NCI-H446 (cell line): ENCODE results near the gene ADAM15.

Experiments
- DNase-seq, 2 experiments: peaks; one replicate each; lab custom pipeline; 2025; lab: John Stamatoyannopoulos, UW

ADAM15 gene

GRCh38 chr1:155012776-155013602 lies 38.1 kb upstream of the ADAM15 start:
- DNase-seq, result no peak

DNA sequence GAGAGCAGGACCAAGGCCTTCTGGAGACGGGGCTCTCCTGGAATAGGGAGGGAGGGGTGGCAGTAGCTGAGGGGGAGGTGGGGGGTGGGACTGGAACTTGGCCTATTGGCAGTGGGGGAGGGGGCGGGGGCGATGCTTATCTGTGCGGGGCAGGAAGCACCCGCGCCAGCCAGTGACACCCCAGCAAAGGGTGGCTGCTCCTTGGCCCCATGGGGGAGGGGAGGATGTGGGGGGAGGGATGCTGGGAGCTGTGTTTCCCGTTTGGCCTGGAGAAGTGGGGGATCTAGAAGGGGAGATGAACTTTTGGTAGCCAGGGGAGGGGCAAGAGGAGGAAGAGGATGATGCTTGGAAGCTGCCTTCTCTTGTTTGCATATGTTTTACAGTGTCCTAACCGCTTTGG lies 37.5 kb upstream of the ADAM15 start:
- DNase-seq, result no peak

DNA sequence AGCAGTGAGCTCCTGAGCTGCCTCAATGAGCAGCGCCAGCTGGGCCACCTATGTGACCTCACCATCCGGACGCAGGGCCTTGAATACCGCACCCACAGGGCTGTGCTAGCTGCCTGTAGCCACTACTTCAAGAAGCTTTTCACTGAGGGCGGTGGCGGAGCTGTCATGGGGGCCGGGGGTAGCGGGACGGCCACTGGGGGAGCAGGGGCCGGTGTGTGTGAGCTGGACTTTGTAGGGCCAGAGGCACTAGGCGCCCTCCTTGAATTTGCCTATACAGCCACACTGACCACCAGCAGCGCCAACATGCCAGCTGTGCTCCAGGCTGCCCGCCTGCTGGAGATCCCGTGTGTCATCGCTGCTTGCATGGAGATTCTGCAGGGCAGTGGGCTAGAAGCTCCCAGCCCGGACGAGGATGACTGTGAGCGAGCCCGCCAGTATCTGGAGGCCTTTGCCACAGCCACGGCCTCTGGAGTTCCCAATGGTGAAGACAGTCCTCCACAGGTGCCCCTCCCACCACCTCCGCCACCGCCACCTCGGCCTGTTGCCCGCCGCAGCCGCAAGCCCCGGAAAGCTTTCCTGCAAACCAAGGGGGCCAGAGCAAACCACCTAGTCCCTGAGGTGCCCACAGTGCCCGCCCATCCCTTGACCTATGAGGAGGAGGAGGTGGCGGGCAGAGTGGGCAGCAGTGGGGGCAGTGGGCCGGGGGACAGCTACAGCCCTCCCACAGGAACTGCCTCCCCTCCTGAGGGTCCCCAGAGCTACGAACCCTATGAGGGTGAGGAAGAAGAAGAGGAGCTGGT lies 36.2 kb upstream of the ADAM15 start:
- no peak for DNase-seq

- no peak for DNase-seq
These were observed 35.4 kb upstream of the ADAM15 start for GRCh38 chr1:155015527-155016230.

DNA sequence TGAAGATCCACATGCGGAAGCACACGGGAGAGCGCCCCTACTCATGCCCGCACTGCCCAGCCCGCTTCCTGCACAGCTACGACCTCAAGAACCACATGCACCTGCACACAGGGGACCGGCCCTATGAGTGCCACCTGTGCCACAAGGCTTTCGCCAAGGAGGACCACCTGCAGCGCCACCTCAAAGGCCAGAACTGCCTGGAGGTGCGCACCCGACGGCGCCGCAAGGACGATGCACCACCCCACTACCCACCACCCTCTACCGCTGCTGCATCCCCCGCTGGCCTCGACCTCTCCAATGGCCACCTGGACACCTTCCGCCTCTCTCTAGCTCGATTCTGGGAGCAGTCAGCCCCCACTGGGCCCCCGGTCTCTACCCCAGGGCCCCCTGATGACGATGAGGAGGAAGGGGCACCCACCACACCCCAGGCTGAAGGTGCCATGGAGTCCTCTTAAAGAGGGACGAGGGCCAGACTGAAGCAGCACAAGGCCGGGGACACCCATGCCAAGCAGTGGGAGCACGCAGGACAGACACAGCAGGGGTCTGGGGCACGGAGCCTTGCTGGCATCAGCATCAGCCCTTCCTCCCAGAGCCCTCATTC lies 34.8 kb upstream of the ADAM15 start:
- no peak for DNase-seq

GRCh38 chr1:155017041-155017945 lies 33.8 kb upstream of the ADAM15 start:
- DNase-seq, result peak; percentile 69 to 87

GRCh38 chr1:155017946-155018316 lies 33.2 kb upstream of the ADAM15 start:
- DNase-seq, result no peak

GRCh38 chr1:155018617-155019348 lies 32.3 kb upstream of the ADAM15 start:
- no peak for DNase-seq

GRCh38 chr1:155019377-155020245 lies 31.5 kb upstream of the ADAM15 start:
- no peak for DNase-seq

GRCh38 chr1:155022136-155022926 lies 28.8 kb upstream of the ADAM15 start:
- DNase-seq, result no peak

DNA sequence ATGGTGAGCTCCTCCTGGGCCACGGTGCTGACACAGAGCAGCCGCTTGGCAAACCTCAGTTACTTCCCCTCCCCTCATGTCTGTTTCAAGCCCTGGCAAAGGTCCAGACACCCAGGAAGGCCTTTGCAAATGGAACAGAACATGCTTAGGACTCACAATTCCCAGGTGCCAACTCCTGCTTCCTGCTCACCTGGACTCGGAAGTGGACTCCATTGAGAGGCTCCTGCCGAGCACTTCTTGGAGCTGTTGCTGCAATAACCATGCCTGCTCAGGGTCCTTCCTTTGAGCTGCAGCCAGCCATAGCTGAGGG lies 28.2 kb upstream of the ADAM15 start:
- no peak for DNase-seq

- no peak for DNase-seq
These were observed 27.5 kb upstream of the ADAM15 start for GRCh38 chr1:155023627-155024026.

DNA sequence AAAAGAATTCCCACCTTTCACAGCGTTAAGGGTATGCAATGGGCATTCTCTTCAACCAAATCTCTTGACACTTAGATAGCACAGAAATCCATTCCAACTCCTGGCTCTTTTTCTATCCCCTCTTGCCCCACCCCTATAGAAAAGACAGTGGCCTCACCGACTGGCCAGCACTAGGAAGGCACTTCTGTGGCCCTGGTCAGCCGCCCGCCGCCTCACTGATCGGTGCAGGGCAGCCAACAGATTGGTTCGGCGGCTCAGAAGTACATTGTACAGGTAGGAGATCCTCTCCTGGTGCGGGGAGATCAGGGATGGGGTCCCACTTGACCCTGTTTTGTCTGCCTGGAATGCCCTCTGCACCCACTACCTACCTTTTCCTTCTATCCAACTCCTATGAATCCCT lies 26.8 kb upstream of the ADAM15 start:
- no peak for DNase-seq

DNA sequence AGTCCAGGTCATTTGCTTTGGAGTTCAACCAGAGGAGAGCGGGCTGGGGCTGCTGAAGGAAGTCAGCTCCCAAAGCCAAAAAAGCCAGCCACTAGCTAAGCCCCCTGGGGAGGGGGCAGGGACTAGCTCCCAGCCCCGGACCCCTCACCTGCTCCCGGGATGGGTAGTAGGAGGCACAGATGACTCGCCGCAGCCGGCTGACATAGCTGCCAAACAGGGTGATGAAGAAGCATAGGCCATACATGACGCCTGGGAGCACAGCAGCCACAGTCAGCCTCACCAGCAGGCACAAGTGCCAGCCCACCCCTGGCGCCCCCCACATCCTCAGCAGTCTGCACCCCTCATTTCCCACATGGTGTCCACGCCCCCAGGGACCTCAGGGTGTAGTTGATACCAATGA lies 25.0 kb upstream of the ADAM15 start:
- no peak for DNase-seq

GRCh38 chr1:155026588-155026987 lies 24.5 kb upstream of the ADAM15 start:
- no peak for DNase-seq

GRCh38 chr1:155029513-155030242 lies 21.4 kb upstream of the ADAM15 start:
- DNase-seq, result no peak

- DNase-seq, result no peak
These were observed 20.8 kb upstream of the ADAM15 start for GRCh38 chr1:155030243-155030795.

GRCh38 chr1:155030899-155031298 lies 20.2 kb upstream of the ADAM15 start:
- no peak for DNase-seq
